HAP-1 (cell line): ENCODE results near the gene IFIT5.

ENCODE experiments used
- DNase-seq, 2 experiments: peaks; one replicate each; pipeline ENCODE4 v3.0.0-alpha.2; 2016 to 2020; ENCODE audit warnings: low spot score in 2 of 2
- H3K27me3 ChIP-seq: fragments of 250-450 bp; sonication (Bioruptor Pico); 2 replicates; pipeline ENCODE4 v1.5.1; 2020; ENCODE audit warnings: low read depth, mild to moderate bottlenecking, moderate library complexity
- H3K36me3 ChIP-seq: fragments of 250-450 bp; sonication (Bioruptor Pico); replicated peaks from 2 replicates; pipeline ENCODE4 v1.5.1; 2020; ENCODE audit warnings: mild to moderate bottlenecking
- H3K4me1 ChIP-seq: fragments of 250-450 bp; sonication (Bioruptor Pico); 2 replicates; pipeline ENCODE4 v1.5.1; 2020; ENCODE audit warnings: mild to moderate bottlenecking
- H3K4me3 ChIP-seq: fragments of 250-450 bp; sonication (Bioruptor Pico); 2 replicates; pipeline ENCODE4 v1.5.1; 2020; ENCODE audit warnings: mild to moderate bottlenecking, moderate library complexity
- H3K9me3 ChIP-seq: fragments of 250-450 bp; sonication (Bioruptor Pico); 2 replicates; pipeline ENCODE4 v1.5.1; 2020; ENCODE audit warnings: mild to moderate bottlenecking, moderate library complexity
- in situ Hi-C: fragments of 300-500 bp; cut with MboI; formaldehyde crosslinking; loops from 3 replicates; pipeline ENCODE4 v1.14.3; 2020; ENCODE audit warnings: low sequenced_read_pairs, inconsistent platforms, mixed read lengths

Gene IFIT5

GRCh38 chr10:89414146-89414878 is at the start of gene IFIT5:
TSS of gene IFIT5 (plus strand) at chr10:89414568. CDS start at chr10:89414799, 231 bp downstream.
- Histone ChIP-seq H3K4me3 (peak within 1 kb of the TSS; percentile 68), H3K36me3 (no peaks in the 10 kb centered on the region; the same call in 1 of the 2 replicates), H3K27me3 (no peaks in the 10 kb centered on the region), H3K4me1 (peaks cover 17% of the 10 kb centered on the region), H3K9me3 (no peaks in the 10 kb centered on the region)
- peak; percentile 62 to 77 for DNase-seq
- in situ Hi-C loops = no loop called here

DNA sequence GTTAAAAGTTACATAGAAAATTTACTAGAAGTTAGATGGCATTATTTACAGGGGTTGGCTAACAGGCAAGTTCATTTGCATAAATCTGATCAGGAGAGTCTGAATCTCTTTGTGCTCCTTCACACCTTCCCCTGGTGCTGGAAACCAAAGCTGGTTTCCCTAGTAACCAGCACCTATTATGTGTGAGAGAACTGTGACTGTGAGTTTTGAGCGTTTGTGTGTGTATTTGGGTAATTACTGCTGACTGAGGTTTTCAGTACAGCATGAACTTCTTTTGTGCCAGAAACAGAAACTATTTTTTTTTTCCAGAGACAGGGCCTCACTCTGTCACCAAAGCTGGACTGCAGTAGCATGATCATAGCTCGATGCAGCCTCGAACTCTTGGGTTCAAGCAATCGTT is 46.8 kb upstream of the IFIT5 start:
- no peaks in the 10 kb centered on the region for H3K36me3 ChIP-seq
- in situ Hi-C loops = loop anchor here (25.0 kb wide), 1 partner anchor 1705 kb away; the partner anchor contains the start of gene PAPSS2
- H3K4me1 ChIP-seq = peaks cover 13% of the 10 kb centered on the region
- no peaks in the 10 kb centered on the region for H3K9me3 ChIP-seq
- H3K27me3 ChIP-seq = no peaks in the 10 kb centered on the region
- no peak overlapping the region for H3K4me3 ChIP-seq
- DNase-seq = peak in 1 of 2 experiments; percentile 32

GRCh38 chr10:89368129-89368528 is 46.2 kb upstream of the IFIT5 start:
- Histone ChIP-seq H3K27me3 (no peaks in the 10 kb centered on the region), H3K36me3 (no peaks in the 10 kb centered on the region), H3K4me3 (no peak overlapping the region), H3K9me3 (no peaks in the 10 kb centered on the region), H3K4me1 (peaks cover 13% of the 10 kb centered on the region)
- in situ Hi-C loops = loop anchor here (25.0 kb wide), 1 partner anchor 1706 kb away; the partner anchor contains the start of gene PAPSS2
- no peak for DNase-seq

GRCh38 chr10:89369156-89370105 is 44.9 kb upstream of the IFIT5 start:
- Histone ChIP-seq H3K36me3 (no peaks in the 10 kb centered on the region), H3K4me1 (peaks cover 21% of the 10 kb centered on the region), H3K27me3 (no peaks in the 10 kb centered on the region), H3K9me3 (no peaks in the 10 kb centered on the region), H3K4me3 (no peak overlapping the region)
- peak; percentile 32 to 41 for DNase-seq
- in situ Hi-C loops = loop anchor here (25.0 kb wide), 1 partner anchor 1707 kb away; the partner anchor contains the start of gene PAPSS2

- Histone ChIP-seq H3K36me3 (no peaks in the 10 kb centered on the region), H3K27me3 (no peaks in the 10 kb centered on the region), H3K9me3 (no peaks in the 10 kb centered on the region), H3K4me3 (no peak overlapping the region), H3K4me1 (peaks cover 17% of the 10 kb centered on the region)
- DNase-seq = no peak
- in situ Hi-C loops = loop anchor here (25.0 kb wide), 1 partner anchor 1709 kb away; the partner anchor contains the start of gene PAPSS2
Observed at GRCh38 chr10:89371079-89371478, 43.3 kb upstream of the IFIT5 start.

DNA sequence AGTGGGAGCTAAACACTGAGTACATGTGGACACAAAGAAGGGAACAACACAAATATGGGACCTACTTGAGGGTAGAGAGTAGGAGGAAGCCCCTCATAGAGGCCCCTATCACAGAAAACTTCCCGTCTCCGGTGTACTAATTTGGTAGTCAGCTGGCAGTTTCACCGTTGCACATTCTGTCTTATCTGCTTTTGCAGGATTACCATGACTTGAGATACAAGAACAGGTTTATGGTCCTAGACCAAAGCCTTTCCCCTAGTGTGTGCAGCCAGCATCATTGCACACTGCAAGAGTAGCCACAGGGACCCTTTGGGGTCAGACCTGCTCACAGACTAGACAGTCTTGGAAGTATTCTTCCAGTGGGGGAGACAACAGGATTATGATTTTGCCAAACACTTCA is 42.4 kb upstream of the IFIT5 start:
- no peak overlapping the region for H3K4me3 ChIP-seq
- no peaks in the 10 kb centered on the region for H3K27me3 ChIP-seq
- in situ Hi-C loops = loop anchor here (25.0 kb wide), 1 partner anchor 1710 kb away; the partner anchor contains the start of gene PAPSS2
- H3K36me3 ChIP-seq = no peaks in the 10 kb centered on the region
- H3K4me1 ChIP-seq = peaks cover 17% of the 10 kb centered on the region
- no peak for DNase-seq
- no peaks in the 10 kb centered on the region for H3K9me3 ChIP-seq

- in situ Hi-C loops = loop anchor here (25.0 kb wide), 1 partner anchor 1712 kb away; the partner anchor contains the start of gene PAPSS2
- Histone ChIP-seq H3K27me3 (no peaks in the 10 kb centered on the region), H3K9me3 (no peaks in the 10 kb centered on the region), H3K4me1 (peaks cover 9% of the 10 kb centered on the region), H3K36me3 (no peaks in the 10 kb centered on the region), H3K4me3 (no peak overlapping the region)
- DNase-seq = no peak
Observed at GRCh38 chr10:89373916-89374711, 40.3 kb upstream of the IFIT5 start.

GRCh38 chr10:89374713-89375141 is 39.6 kb upstream of the IFIT5 start:
- no peaks in the 10 kb centered on the region for H3K36me3 ChIP-seq
- in situ Hi-C loops = loop anchor here (25.0 kb wide), 1 partner anchor 1712 kb away; the partner anchor contains the start of gene PAPSS2
- DNase-seq = no peak
- peaks cover 9% of the 10 kb centered on the region for H3K4me1 ChIP-seq
- no peaks in the 10 kb centered on the region for H3K27me3 ChIP-seq
- no peaks in the 10 kb centered on the region for H3K9me3 ChIP-seq
- no peak overlapping the region for H3K4me3 ChIP-seq

- Histone ChIP-seq H3K9me3 (no peaks in the 10 kb centered on the region), H3K27me3 (no peaks in the 10 kb centered on the region), H3K4me3 (no peak within 1 kb of the TSS), H3K36me3 (no peaks in the 10 kb centered on the region), H3K4me1 (peaks cover 9% of the 10 kb centered on the region)
- no peak for DNase-seq
- in situ Hi-C loops = no loop called here
Observed at GRCh38 chr10:89377705-89378637, 36.4 kb upstream of the IFIT5 start, which contains the start of gene IFIT1B. TSS of gene IFIT1B (plus strand) at chr10:89378056. CDS start at chr10:89378136, 80 bp downstream.

GRCh38 chr10:89379103-89379502 is 35.3 kb upstream of the IFIT5 start:
- Histone ChIP-seq H3K9me3 (no peaks in the 10 kb centered on the region), H3K27me3 (no peaks in the 10 kb centered on the region), H3K4me3 (no peak overlapping the region), H3K4me1 (peaks cover 2% of the 10 kb centered on the region), H3K36me3 (no peaks in the 10 kb centered on the region)
- DNase-seq = no peak
- in situ Hi-C loops = no loop called here

- DNase-seq = no peak
- Histone ChIP-seq H3K9me3 (no peaks in the 10 kb centered on the region), H3K27me3 (no peaks in the 10 kb centered on the region), H3K4me1 (no peaks in the 10 kb centered on the region), H3K4me3 (no peak overlapping the region), H3K36me3 (no peaks in the 10 kb centered on the region)
- in situ Hi-C loops = no loop called here
Observed at GRCh38 chr10:89382757-89383156, 31.6 kb upstream of the IFIT5 start.
